Measurements from ENCODE around the gene MAN1B1.

MAN1B1 gene

DNA sequence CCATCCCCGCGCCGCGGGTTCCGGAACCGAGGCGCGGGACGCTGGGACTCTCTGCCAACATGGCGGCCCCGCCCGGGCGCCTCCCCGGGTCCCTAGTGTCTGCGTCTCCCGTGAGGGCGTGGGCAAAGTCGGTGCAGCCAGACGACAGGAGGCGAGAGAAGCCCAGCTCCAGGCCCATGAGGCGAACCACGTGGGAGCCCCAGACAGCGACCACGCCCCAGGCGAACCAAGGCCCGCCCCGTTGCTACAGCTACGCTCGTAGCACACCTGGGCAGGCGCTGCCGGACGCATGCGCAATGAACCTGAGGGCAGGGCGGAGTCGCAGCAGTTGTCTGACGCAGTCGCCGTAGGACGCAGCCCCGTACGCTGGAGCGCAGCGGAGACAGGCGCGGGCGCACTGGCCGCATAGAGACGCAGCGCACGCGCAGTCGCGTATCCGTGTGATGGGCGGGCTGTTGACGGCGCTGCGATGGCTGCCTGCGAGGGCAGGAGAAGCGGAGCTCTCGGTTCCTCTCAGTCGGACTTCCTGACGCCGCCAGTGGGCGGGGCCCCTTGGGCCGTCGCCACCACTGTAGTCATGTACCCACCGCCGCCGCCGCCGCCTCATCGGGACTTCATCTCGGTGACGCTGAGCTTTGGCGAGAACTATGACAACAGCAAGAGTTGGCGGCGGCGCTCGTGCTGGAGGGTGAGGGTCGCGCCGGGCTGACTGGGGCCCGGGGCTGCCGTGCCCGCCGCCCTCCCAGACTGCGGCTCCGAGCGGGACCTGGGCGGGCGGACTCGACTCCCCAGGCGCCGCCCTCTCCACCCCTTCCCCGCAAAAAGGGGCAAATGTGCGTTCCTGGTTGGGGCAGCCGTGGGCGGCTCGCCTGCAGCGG lies at the start of gene MAN1B1:
Gene MAN1B1 (plus strand): TSS at position 455 of the 878 bp plus-strand sequence. CDS start 15 bp downstream, at position 470.
- peak; percentile 93 for DNase-seq

- no peak for DNase-seq
These were observed 49.8 kb upstream of the MAN1B1 start for GRCh38 chr9:137037035-137037434.

GRCh38 chr9:137037483-137037882 lies 49.3 kb upstream of the MAN1B1 start:
- no peak for DNase-seq

- no peak for DNase-seq
These were observed 47.9 kb upstream of the MAN1B1 start for GRCh38 chr9:137038916-137039315.

DNA sequence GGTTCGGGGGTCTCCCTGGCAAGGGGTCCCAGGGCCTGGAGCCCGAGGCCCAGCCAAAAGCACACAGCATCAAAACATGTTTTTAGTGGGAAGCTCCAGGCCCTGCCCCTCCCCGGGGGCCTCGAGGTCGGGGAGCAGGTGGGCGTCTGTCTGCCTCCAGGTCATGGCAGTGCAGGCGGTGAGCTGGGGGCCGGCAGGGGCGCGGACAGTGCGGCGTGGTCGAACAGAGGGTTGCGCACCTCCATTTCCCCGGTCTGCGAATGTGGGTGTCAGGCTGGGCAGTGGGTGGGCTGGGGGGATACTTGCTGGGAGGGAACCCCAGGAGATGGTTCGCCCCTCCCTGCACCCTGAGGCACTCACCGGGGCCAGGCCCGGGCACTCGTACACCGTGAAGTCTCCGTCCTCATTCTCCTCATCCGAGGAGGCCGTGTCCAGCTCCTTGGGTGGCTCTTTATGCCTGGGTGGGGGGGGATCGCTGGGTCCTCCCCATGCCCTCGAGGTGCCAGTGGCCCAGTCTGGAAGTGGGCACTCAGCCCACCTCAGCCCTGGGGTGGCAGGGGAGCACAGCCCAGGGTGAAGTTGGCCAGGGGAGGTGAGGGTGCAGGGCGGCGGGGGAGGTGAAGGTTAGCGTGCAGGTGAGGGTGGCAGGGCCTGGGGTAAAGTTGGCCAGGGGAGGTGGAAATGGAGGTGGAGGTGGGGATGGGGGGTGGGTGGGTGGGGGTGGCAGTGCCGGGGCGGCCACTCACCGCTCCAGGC lies 47.0 kb upstream of the MAN1B1 start:
- no peak for DNase-seq

DNA sequence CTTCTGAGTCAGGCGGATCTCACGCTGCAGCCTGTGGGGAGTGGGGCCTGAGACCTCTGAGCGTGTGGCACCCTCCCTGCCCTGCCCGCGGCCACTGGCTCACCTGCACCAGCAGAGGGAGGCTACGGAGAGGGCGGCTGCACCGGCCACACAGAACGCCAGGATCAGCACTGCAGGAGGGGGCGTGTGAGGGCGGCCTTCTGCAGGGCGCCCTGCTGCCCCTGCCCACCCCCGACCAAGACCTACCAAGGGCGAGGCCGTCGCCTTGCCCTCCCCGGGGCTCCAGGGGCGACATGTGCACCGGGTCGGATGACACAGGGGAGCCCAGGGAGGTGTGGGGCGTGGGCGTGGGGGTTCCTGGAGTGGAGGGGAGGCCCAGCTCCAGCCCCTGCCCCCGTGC lies 46.2 kb upstream of the MAN1B1 start:
- no peak for DNase-seq

DNA sequence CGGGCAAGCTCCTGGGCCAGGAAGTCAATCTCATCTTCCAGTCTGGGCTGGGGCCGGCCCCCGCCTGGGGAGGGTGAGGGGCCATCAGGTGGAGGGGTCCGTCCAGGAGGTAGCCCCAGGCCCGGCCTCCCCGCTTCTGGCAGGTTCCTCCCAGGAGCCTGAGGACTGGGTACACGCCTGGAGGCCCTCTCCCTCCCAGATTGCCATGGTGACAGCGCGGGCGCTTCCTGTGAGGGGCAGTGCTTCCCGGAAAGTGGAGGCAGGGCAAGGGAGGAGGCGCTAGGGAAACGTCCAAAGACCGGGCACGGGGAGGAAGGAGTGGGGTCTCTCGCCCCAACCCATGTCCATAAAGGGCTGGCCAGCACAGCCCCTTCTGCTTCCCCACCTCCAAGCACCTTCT lies 45.7 kb upstream of the MAN1B1 start:
- DNase-seq = no peak

GRCh38 chr9:137042751-137043727 lies 43.7 kb upstream of the MAN1B1 start:
- no peak for DNase-seq

- DNase-seq = no peak
These were observed 42.7 kb upstream of the MAN1B1 start for GRCh38 chr9:137044037-137044436.

GRCh38 chr9:137044502-137045177 lies 42.1 kb upstream of the MAN1B1 start:
- DNase-seq = no peak

DNA sequence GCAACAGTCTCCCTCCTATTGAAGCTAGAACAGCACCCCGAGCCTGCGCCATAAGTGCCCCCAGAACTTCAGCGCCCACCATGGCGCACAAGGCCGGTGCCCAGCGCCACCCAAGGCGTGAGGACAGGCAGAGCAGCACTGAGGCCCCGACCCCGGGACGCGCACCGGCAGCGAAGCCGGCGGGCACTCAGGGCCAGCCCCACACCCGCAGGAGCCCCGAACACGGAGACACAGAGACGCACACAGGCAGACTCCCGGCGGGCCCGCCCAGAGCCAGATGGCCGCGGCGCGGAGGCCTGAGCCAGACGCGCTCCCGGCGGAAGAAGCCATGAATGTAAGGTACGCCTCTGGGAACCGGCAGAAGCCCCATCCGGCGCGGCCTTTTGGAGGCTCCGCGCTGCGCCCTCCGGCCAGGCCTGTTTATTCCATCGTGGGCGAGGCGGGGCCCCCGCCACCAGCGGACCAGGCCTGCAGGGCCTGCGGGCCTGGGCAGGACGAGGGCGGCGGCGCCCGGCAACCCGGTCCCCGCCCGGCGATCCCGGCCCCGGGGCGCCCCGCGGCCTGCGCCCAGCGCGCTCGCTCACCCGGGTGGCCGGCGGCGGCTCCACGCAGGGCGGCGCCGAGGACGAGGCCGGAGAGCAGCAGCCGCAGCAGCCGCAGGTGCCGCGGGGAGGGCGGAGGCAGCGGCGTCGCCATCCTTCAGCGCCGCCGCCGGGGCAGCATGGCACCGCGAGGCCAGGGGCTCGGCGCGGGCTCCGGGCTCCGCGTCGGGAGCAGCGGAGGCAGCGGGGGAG lies 41.3 kb upstream of the MAN1B1 start:
- DNase-seq = no peak

- no peak for DNase-seq
These were observed 40.5 kb upstream of the MAN1B1 start, which contains the start of gene NPDC1 for GRCh38 chr9:137046088-137046787. Gene NPDC1 (minus strand): TSS chr9:137046177. CDS start chr9:137045989, 188 bp downstream.

GRCh38 chr9:137048655-137049543 lies 37.9 kb upstream of the MAN1B1 start:
- DNase-seq = no peak

DNA sequence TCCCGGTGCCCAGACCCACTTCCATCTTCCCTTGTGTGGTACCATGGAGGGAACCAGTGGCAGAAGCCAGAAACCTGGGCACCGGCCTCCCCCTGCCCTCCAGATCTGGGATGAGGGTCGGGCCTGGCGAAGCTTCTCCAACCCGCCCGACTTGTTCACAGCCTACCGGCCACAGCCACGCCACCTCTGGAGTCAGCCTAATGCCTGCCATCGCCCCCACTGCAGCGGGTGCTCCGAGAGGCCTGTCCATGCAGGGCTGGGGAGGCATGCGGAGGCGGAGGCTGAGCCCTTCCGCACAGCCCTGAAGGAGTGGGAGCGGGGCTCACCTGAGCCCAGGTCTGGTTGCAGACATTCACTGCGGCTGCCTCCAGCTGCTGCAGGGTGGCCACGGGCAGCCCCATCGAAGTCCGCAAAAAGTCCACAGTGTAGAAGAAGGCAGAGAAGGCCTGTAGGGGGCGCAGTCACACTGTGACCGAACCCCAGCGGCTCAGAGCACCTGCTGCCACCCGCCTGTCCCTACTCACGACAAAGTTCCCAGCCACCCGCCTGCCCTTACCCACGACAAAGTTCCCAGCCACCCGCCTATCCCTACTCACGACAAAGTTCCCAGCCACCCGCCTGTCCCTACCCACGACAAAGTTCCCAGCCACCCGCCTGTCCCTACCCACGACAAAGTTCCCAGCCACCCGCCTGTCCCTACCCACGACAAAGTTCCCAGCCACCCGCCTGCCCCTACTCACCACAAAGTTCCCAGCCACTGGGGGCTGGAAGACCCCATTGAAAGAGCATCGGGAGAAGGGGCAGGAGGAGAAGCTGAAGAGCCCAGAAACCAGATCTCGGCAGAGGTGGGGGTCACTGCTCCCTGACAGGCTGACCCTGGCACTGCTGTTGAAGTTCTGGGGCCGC lies 37.0 kb upstream of the MAN1B1 start:
- DNase-seq = no peak

- no peak for DNase-seq
These were observed 36.2 kb upstream of the MAN1B1 start for GRCh38 chr9:137050570-137050969.

DNA sequence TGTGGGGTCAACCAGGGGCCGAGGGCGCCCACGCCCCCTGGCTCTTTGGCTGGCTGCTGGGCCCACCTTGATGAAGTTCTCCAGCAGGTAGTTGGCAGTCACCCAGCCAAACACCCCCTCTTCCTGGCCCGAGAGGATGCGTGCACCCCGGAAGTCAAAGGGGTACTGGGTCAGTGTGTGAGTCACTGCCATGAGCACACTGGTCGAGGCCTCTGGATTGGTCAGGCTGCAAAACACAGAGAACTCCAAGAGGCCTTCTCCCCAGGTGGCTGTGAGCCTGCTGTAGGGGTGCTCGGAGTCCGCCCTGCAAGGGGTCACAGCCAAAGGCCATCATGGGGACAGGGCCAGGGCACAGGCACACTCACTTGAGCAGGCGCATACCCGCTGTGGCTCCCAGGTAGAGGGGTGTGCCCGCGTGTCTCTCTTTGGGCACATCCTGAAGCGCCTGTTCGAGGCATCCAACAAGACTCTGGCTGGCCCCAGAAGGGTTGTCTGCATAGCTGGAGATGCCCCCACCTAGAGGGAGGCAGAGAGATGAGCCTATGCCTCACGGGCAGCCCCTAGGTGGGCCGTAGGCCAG lies 35.5 kb upstream of the MAN1B1 start:
- no peak for DNase-seq

GRCh38 chr9:137052293-137052692 lies 34.5 kb upstream of the MAN1B1 start:
- no peak for DNase-seq

Data from NCI-H446 treated with DMSO at 0.1 percent for 48 hours (cell line).